Neural crest cell (in vitro differentiated cells): Measurements from ENCODE around the gene BUD23. TPM values are rescaled to one million over a fixed set of nuclear protein-coding genes. Genes with fewer than 3 reads are reported as not detected.
"Not testable (repeated sequence)": the region's sequence is repeated elsewhere in the genome, so short reads cannot be mapped to it uniquely, and the experiment has no call there.

Experiments used
- DNase-seq: peaks from one replicate; pipeline ENCODE4 v3.0.0; 2021; ENCODE audit warnings: low read depth, mixed read lengths, low spot score
- H3K27ac Mint-ChIP-seq: one replicate; pipeline ENCODE4 v1.8.0; 2021; ENCODE audit warnings: mild to moderate bottlenecking, mixed read lengths; ENCODE audit not compliant: unreplicated experiment
- H3K27me3 Mint-ChIP-seq: 2 replicates; pipeline ENCODE4 v1.8.0; 2021; ENCODE audit warnings: low read depth, mild to moderate bottlenecking, mixed read lengths
- H3K36me3 Mint-ChIP-seq: 2 replicates; pipeline ENCODE4 v1.8.0; 2021; ENCODE audit warnings: low read depth, mild to moderate bottlenecking, mixed read lengths
- H3K4me1 Mint-ChIP-seq: 2 replicates; pipeline ENCODE4 v1.8.0; 2021; ENCODE audit warnings: mixed read lengths
- H3K4me3 Mint-ChIP-seq: one replicate; pipeline ENCODE4 v1.8.0; 2021; ENCODE audit warnings: mild to moderate bottlenecking, mixed read lengths
- H3K9me3 Mint-ChIP-seq: 2 replicates; pipeline ENCODE4 v1.8.0; 2021; ENCODE audit warnings: mixed read lengths
- CTCF ChIP-seq: fragments of 200-600 bp; sonication (generic); conservative IDR thresholded peaks from 2 replicates; pipeline ENCODE4 v1.5.0; 2021; ENCODE audit warnings: antibody characterized with exemption, mild to moderate bottlenecking
- total RNA-seq: library from RNA; stranded (reverse); gene quantifications from 2 replicates; pipeline ENCODE4 v1.2.1, GENCODE V29; 2021

The BUD23 gene
- total RNA-seq, 1 donor from 2014 or later: 66.9 TPM

GRCh38 chr7:73648593-73649332 lies 34.6 kb upstream of the BUD23 start:
- Mint-ChIP-seq H3K36me3 (no peaks in the 10 kb centered on the region), H3K27me3 (peaks cover 91% of the 10 kb centered on the region), H3K4me1 (peaks cover 3% of the 10 kb centered on the region), H3K27ac (no peak overlapping the region), H3K9me3 (no peaks in the 10 kb centered on the region), H3K4me3 (no peak overlapping the region)
- DNase-seq: no peak
- no peak for TF ChIP-seq CTCF

GRCh38 chr7:73649576-73649975 lies 33.8 kb upstream of the BUD23 start:
- Mint-ChIP-seq H3K27ac (no peak overlapping the region), H3K4me1 (peaks cover 3% of the 10 kb centered on the region), H3K4me3 (no peak overlapping the region)

GRCh38 chr7:73650524-73650923 lies 32.9 kb upstream of the BUD23 start:
- Mint-ChIP-seq H3K4me1 (peaks cover 3% of the 10 kb centered on the region), H3K4me3 (no peak overlapping the region), H3K27ac (no peak overlapping the region), H3K27me3 (peaks cover 79% of the 10 kb centered on the region), H3K36me3 (no peaks in the 10 kb centered on the region), H3K9me3 (no peaks in the 10 kb centered on the region)
- DNase-seq: no peak
- TF ChIP-seq CTCF: no peak

More at GRCh38 chr7:73649576-73649975, 33.8 kb upstream of the BUD23 start:
- no peak for TF ChIP-seq CTCF
- Mint-ChIP-seq H3K9me3 (no peaks in the 10 kb centered on the region), H3K36me3 (no peaks in the 10 kb centered on the region), H3K27me3 (peaks cover 85% of the 10 kb centered on the region)
- no peak for DNase-seq

GRCh38 chr7:73652541-73652949 lies 30.9 kb upstream of the BUD23 start:
- peaks cover 3% of the 10 kb centered on the region for H3K4me1 Mint-ChIP-seq
- TF ChIP-seq CTCF: no peak
- no peak overlapping the region for H3K27ac Mint-ChIP-seq
- H3K36me3 Mint-ChIP-seq: no peaks in the 10 kb centered on the region
- no peak overlapping the region for H3K4me3 Mint-ChIP-seq
- H3K27me3 Mint-ChIP-seq: peaks cover 63% of the 10 kb centered on the region
- no peaks in the 10 kb centered on the region for H3K9me3 Mint-ChIP-seq
- no peak for DNase-seq

GRCh38 chr7:73655309-73655708 lies 28.1 kb upstream of the BUD23 start:
- not testable (repeated sequence) for H3K9me3 Mint-ChIP-seq, DNase-seq, H3K4me1 Mint-ChIP-seq, H3K36me3 Mint-ChIP-seq, H3K27ac Mint-ChIP-seq, H3K4me3 Mint-ChIP-seq
- peaks cover 49% of the 10 kb centered on the region for H3K27me3 Mint-ChIP-seq

- no peak overlapping the region for H3K4me3 Mint-ChIP-seq
- peaks cover 38% of the 10 kb centered on the region for H3K27me3 Mint-ChIP-seq
- H3K36me3 Mint-ChIP-seq: peaks cover 5% of the 10 kb centered on the region
- TF ChIP-seq CTCF: no peak
- peaks cover 8% of the 10 kb centered on the region for H3K4me1 Mint-ChIP-seq
- no peak for DNase-seq
- H3K9me3 Mint-ChIP-seq: peaks cover 6% of the 10 kb centered on the region
- H3K27ac Mint-ChIP-seq: no peak overlapping the region
Observed at GRCh38 chr7:73659983-73660382, 23.4 kb upstream of the BUD23 start.

GRCh38 chr7:73660594-73660993 lies 22.8 kb upstream of the BUD23 start:
- not testable (repeated sequence) for H3K9me3 Mint-ChIP-seq, DNase-seq, H3K27ac Mint-ChIP-seq, H3K4me3 Mint-ChIP-seq, H3K36me3 Mint-ChIP-seq
- Mint-ChIP-seq H3K4me1 (peaks cover 14% of the 10 kb centered on the region), H3K27me3 (peaks cover 33% of the 10 kb centered on the region)
